ENCODE measurements around the gene VCAM1.
"Not testable (repeated sequence)": the region's sequence is repeated elsewhere in the genome, so short reads cannot be mapped to it uniquely, and the experiment has no call there.

The VCAM1 gene

GRCh38 chr1:100708476-100709062 is 11.0 kb upstream of the VCAM1 start:
- H3K9me3 Mint-ChIP-seq: peaks cover 3% of the 10 kb centered on the region
- H3K27me3 Mint-ChIP-seq (ENCODE audit: low read depth): no peaks in the 10 kb centered on the region
- H3K36me3 Mint-ChIP-seq (ENCODE audit: low read depth): no peaks in the 10 kb centered on the region
- peaks cover 28% of the 10 kb centered on the region for H3K4me1 Mint-ChIP-seq
- H3K4me3 Mint-ChIP-seq: no peak overlapping the region
- peak overlapping the region; percentile 40 to 84 (median 83) for H3K27ac Mint-ChIP-seq
- TF ChIP-seq, protein P1, sequence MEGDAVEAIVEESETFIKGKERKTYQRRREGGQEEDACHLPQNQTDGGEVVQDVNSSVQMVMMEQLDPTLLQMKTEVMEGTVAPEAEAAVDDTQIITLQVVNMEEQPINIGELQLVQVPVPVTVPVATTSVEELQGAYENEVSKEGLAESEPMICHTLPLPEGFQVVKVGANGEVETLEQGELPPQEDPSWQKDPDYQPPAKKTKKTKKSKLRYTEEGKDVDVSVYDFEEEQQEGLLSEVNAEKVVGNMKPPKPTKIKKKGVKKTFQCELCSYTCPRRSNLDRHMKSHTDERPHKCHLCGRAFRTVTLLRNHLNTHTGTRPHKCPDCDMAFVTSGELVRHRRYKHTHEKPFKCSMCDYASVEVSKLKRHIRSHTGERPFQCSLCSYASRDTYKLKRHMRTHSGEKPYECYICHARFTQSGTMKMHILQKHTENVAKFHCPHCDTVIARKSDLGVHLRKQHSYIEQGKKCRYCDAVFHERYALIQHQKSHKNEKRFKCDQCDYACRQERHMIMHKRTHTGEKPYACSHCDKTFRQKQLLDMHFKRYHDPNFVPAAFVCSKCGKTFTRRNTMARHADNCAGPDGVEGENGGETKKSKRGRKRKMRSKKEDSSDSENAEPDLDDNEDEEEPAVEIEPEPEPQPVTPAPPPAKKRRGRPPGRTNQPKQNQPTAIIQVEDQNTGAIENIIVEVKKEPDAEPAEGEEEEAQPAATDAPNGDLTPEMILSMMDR (IDR thresholded peaks at IDR 0.05; ENCODE audit: unreplicated experiment in 3 of 3): no peak

DNA sequence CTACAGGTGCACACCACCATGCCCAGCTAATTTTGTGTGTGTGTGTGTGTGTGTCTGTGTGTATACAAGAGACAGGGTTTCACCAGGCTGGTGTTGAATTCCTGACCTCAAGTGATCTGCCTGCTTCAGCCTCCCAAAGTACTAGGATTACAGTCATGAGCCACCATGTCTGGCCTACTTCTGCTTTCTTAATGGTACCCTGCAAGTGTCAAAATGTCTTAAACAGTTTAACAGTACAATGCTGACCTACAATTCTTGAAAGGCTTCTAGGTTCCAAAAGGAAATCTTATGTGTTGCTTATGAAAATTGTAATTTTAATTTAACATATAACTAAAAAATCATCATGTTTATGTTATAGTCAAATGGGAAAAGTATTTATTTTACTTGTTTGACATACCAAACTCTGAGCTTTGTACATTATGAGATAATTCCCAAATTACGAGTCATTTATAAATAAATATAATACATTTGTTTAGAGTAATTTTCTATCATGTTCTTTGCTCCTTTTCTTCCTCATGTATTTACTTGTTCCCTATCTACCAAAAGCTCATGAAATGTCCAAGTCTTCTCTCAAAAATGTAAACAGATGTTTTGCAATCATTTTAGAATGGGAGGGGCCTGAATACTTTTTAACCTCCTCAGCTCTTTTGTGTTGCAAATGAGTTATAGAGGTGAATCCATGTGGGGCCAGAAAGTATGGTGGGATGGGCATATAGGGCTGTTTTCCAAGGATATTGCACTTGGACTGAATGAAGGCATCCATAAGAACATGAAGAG is 8.4 kb upstream of the VCAM1 start:
- Mint-ChIP-seq H3K4me1 (peaks cover 18% of the 10 kb centered on the region), H3K4me3 (no peak overlapping the region), H3K27me3 (ENCODE audit: low read depth) (no peaks in the 10 kb centered on the region), H3K9me3 (peaks cover 3% of the 10 kb centered on the region), H3K27ac (no peak overlapping the region), H3K36me3 (ENCODE audit: low read depth) (no peaks in the 10 kb centered on the region)
- TF ChIP-seq, protein P1 (IDR thresholded peaks at IDR 0.05; ENCODE audit: unreplicated experiment in 3 of 3): no peak

DNA sequence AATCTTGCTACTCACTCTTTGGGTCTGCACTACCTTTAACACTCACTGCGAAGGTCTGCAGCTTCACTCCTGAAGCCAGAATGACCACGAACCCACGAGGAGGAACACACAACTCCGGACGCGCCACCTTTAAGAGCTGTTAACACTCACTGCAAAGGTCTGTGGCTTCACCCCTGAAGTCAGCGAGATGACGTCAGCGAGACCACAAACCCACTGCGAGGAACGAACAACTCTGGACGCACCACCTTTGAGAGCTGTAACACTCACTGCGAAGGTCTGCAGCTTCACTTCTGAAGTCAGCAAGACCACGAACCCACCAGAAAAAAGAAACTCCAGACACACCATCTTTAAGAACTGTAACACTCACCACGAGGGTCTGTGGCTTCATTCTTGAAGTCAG is 6.5 kb upstream of the VCAM1 start:
- not testable (repeated sequence) for H3K36me3 Mint-ChIP-seq (ENCODE audit: low read depth); H3K4me1 Mint-ChIP-seq; H3K27me3 Mint-ChIP-seq (ENCODE audit: low read depth); H3K27ac Mint-ChIP-seq; H3K4me3 Mint-ChIP-seq; H3K9me3 Mint-ChIP-seq

DNA sequence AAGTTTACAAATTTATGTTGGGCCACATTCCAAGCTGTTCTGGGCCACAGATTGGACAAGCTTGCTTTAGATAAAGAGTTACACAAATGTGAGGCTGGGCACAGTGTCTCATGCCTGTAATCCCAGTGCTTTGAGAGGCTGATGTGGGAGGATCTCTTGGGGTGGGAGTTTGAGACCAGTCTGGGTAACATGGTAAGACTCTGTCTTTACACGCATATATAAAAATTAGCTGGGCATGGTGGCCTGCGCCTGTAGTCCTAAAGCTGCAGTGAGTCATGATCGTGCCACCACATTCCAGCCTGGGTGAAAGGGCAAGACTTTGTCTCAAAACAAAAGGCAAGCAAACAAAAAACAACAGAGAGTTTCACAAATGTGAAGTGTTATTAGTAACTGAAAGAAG is 5.9 kb upstream of the VCAM1 start:
- H3K4me1 Mint-ChIP-seq: peaks cover 1% of the 10 kb centered on the region
- no peaks in the 10 kb centered on the region for H3K36me3 Mint-ChIP-seq (ENCODE audit: low read depth)
- no peak overlapping the region for H3K4me3 Mint-ChIP-seq
- TF ChIP-seq, protein P1 (IDR thresholded peaks at IDR 0.05; ENCODE audit: unreplicated experiment in 3 of 3): no peak
- peaks cover 3% of the 10 kb centered on the region for H3K9me3 Mint-ChIP-seq
- no peak overlapping the region for H3K27ac Mint-ChIP-seq
- no peaks in the 10 kb centered on the region for H3K27me3 Mint-ChIP-seq (ENCODE audit: low read depth)

GRCh38 chr1:100714599-100714998 is 4.9 kb upstream of the VCAM1 start:
- H3K9me3 Mint-ChIP-seq: peaks cover 3% of the 10 kb centered on the region
- TF ChIP-seq, protein P1 (IDR thresholded peaks at IDR 0.05; ENCODE audit: unreplicated experiment in 3 of 3): no peak
- no peak overlapping the region for H3K27ac Mint-ChIP-seq
- no peak overlapping the region for H3K4me3 Mint-ChIP-seq
- no peaks in the 10 kb centered on the region for H3K27me3 Mint-ChIP-seq (ENCODE audit: low read depth)
- no peaks in the 10 kb centered on the region for H3K36me3 Mint-ChIP-seq (ENCODE audit: low read depth)
- peaks cover 4% of the 10 kb centered on the region for H3K4me1 Mint-ChIP-seq

- Mint-ChIP-seq H3K4me1 (peaks cover 25% of the 10 kb centered on the region), H3K27ac (no peak overlapping the region), H3K27me3 (ENCODE audit: low read depth) (no peaks in the 10 kb centered on the region), H3K4me3 (no peak overlapping the region), H3K36me3 (ENCODE audit: low read depth) (no peaks in the 10 kb centered on the region), H3K9me3 (peaks cover 3% of the 10 kb centered on the region)
- TF ChIP-seq, protein P1 (IDR thresholded peaks at IDR 0.05; ENCODE audit: unreplicated experiment in 3 of 3): no peak
These were observed 2.3 kb upstream of the VCAM1 start for GRCh38 chr1:100717218-100717617.
